PC-3 (cell line): Measurements from ENCODE around the gene PTGES. TPM values are rescaled to one million over a fixed set of nuclear protein-coding genes. Genes with fewer than 3 reads are reported as not detected.
"Not testable (repeated sequence)": the region's sequence is repeated elsewhere in the genome, so short reads cannot be mapped to it uniquely, and the experiment has no call there.

ENCODE experiments used
- ATAC-seq: fragments of 200-7000 bp; cut with Tn5 transposase; 2 replicates; pipeline ENCODE4 v1.9.1; 2020; ENCODE audit warnings: mild to moderate bottlenecking, moderate library complexity
- BruUV-seq: library from RNA; stranded (reverse); fragments of 400-500 nt; replicated peaks from 2 replicates; lab custom pipeline; 2021; lab: Mats Ljungman, UMichigan
- CTCF ChIA-PET: fragments of 300-600 bp; sonication (Branson Sonifier 250); formaldehyde crosslinking; loops from one replicate; lab custom pipeline; 2022; ENCODE audit warnings: antibody characterized with exemption; lab: Charles Lee
- POLR2A ChIA-PET: fragments of 300-600 bp; sonication (Branson Sonifier 250); formaldehyde crosslinking; loops from one replicate; lab custom pipeline; 2022; ENCODE audit warnings: antibody characterized with exemption; ENCODE audit not compliant: unreplicated experiment; lab: Charles Lee
- DNase-seq: peaks from one replicate; pipeline ENCODE4 v3.0.0-alpha.2; 2015
- H2AFZ ChIP-seq: fragments of 300-600 bp; sonication (generic); 2 replicates; pipeline ENCODE4 v1.6.0; 2016; ENCODE audit warnings: antibody characterized with exemption, low read length
- H3F3A ChIP-seq: fragments of 300-600 bp; sonication (generic); one replicate; pipeline ENCODE4 v1.6.0; 2017; ENCODE audit warnings: antibody characterized with exemption, low read length, control low read depth, mild to moderate bottlenecking; ENCODE audit not compliant: unreplicated experiment
- H3K27ac ChIP-seq: fragments of 300-600 bp; sonication (generic); 2 replicates; pipeline ENCODE4 v1.5.1; 2016; ENCODE audit warnings: mild to moderate bottlenecking, low read length
- H3K27me3 ChIP-seq: fragments of 300-600 bp; sonication (generic); 2 replicates; pipeline ENCODE4 v1.6.1; 2016; ENCODE audit warnings: low read length, mixed read lengths
- H3K36me3 ChIP-seq: fragments of 300-600 bp; sonication (generic); 2 replicates; pipeline ENCODE4 v1.6.1; 2016; ENCODE audit warnings: low read depth, mixed run types, low read length, mixed read lengths
- H3K4me1 ChIP-seq: fragments of 300-600 bp; sonication (generic); 2 replicates; pipeline ENCODE4 v1.5.1; 2016; ENCODE audit warnings: low read length; ENCODE audit not compliant: insufficient read depth
- H3K4me2 ChIP-seq: fragments of 300-600 bp; sonication (generic); 2 replicates; pipeline ENCODE4 v1.6.0; 2016; ENCODE audit warnings: low read length
- H3K4me3 ChIP-seq: fragments of 300-600 bp; sonication (generic); 2 replicates; pipeline ENCODE4 v1.5.1; 2016; ENCODE audit warnings: mild to moderate bottlenecking, low read length, mixed read lengths
- H3K79me2 ChIP-seq: fragments of 300-600 bp; sonication (generic); 2 replicates; pipeline ENCODE4 v1.6.1; 2017; ENCODE audit warnings: low read length, mixed read lengths
- H3K9ac ChIP-seq: fragments of 300-600 bp; sonication (generic); 2 replicates; pipeline ENCODE4 v1.6.0; 2016; ENCODE audit warnings: mild to moderate bottlenecking, low read length
- H3K9me2 ChIP-seq: fragments of 300-600 bp; sonication (generic); replicated peaks from 2 replicates; pipeline ENCODE4 v1.6.1; 2016; ENCODE audit warnings: mixed run types, low read length, mixed read lengths
- H3K9me3 ChIP-seq: fragments of 300-600 bp; sonication (generic); 2 replicates; pipeline ENCODE4 v1.6.1; 2016; ENCODE audit warnings: low read length, mixed read lengths
- H4K20me1 ChIP-seq: fragments of 300-600 bp; sonication (generic); 2 replicates; pipeline ENCODE4 v1.6.1; 2016; ENCODE audit warnings: low read length, mixed read lengths
- CTCF ChIP-seq: fragments of 300-600 bp; sonication (generic); conservative IDR thresholded peaks from 2 replicates; pipeline ENCODE4 v1.5.1; 2017; ENCODE audit warnings: antibody characterized with exemption, low read depth, mild to moderate bottlenecking, low read length
- EZH2 ChIP-seq: fragments of 300-600 bp; sonication (generic); IDR thresholded peaks from one replicate; pipeline ENCODE4 v1.6.1; 2017; ENCODE audit warnings: antibody characterized with exemption, mild to moderate bottlenecking, low read length; ENCODE audit not compliant: unreplicated experiment
- EZH2phosphoT487 ChIP-seq: fragments of 300-600 bp; sonication (generic); IDR thresholded peaks from 2 replicates; pipeline ENCODE4 v1.6.1; 2018; ENCODE audit warnings: mild to moderate bottlenecking, antibody characterized with exemption, low read length, borderline replicate concordance
- intact Hi-C: fragments of 100-400 bp; cut with micrococcal nuclease; formaldehyde crosslinking; loops from 2 replicates; pipeline ENCODE4 v1.9.0; 2023
- total RNA-seq: library from RNA; depleted of rRNA; stranded (reverse); fragments of >200 nt; gene quantifications from 2 replicates; pipeline ENCODE4 v1.2.3, GENCODE V29; 2014

The PTGES gene
- total RNA-seq, 1 experiment from 2014 or later = 21.0 TPM

DNA sequence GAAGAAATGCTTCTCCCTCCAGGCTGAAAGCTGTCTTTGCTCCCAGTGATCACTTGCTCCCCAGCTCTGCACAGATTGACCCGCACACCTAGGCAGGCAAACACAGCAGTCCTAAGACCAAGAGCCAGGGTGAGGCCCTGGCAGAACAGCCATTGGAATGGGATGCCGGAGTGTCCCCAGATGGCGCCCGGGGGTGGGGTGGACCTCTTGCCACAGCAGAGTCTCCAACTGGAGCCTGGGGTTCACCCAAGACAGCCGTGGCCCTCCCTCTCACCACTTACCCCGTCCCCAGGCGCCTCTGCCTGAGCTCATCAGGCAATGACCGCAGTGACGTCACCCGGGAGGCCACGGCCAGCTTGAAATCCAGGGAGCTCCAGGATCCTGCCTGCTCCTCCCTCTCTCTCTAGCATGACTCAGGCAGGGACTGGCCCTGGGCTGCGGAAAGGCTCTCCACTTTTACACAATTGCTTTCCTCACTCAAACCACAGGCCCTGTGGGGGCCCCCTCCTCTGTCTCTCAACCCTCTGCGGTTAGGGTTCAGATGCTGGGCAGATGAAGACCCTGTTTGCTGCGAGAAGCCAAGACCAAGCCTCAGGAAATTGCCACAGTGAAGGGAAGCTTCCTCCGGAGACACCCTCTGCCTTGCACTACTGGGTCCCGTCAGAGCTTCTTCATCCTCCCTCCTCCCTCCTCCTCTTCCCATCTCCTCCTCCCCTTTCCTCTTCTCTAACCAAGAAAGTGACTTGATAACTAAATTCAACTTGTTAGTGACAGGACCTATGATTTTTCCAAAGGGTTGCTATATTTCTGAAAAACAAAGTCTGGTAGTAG lies 24.3 kb upstream of the PTGES start:
- no peaks in the 10 kb centered on the region for H3K36me3 ChIP-seq
- peak overlapping the region; percentile 80 for H3K9ac ChIP-seq
- CTCF ChIA-PET = interaction anchor here (0.6 to 1.2 kb wide), 3 partner anchors 13 to 39 kb away, joined by 3 to 6 read pairs (median 5); no protein-coding TSS in a partner anchor
- BruUV-seq = no TSS peak
- POLR2A ChIA-PET = interaction anchor here (0.5 kb wide), 1 partner anchor 23 kb away, joined by 3 read pairs; no protein-coding TSS in a partner anchor
- H3K9me2 ChIP-seq = no peaks in the 10 kb centered on the region
- no peak overlapping the region for H2AFZ ChIP-seq
- H3K27me3 ChIP-seq = no peaks in the 10 kb centered on the region
- intact Hi-C loops = no loop called here
- ATAC-seq (peak; percentile 97), DNase-seq (peak; percentile 93)
- no peaks in the 10 kb centered on the region for H4K20me1 ChIP-seq
- H3K4me2 ChIP-seq = peak overlapping the region; percentile 64
- peak overlapping the region; percentile 97 for H3K27ac ChIP-seq
- peak overlapping the region; percentile 31; the same call in 1 of the 2 replicates for H3K4me3 ChIP-seq
- H3F3A ChIP-seq = no peaks in the 10 kb centered on the region
- H3K79me2 ChIP-seq = no peaks in the 10 kb centered on the region
- no peaks in the 10 kb centered on the region for H3K9me3 ChIP-seq
- no peak for TF ChIP-seq EZH2phosphoT487
- TF ChIP-seq CTCF = no peak
- TF ChIP-seq EZH2 = no peak
- peaks cover 33% of the 10 kb centered on the region for H3K4me1 ChIP-seq

GRCh38 chr9:129776566-129776937 lies 23.7 kb upstream of the PTGES start:
- H3K27ac ChIP-seq = peak overlapping the region; percentile 86
- ATAC-seq (no peak), DNase-seq (no peak)
- no peak overlapping the region for H2AFZ ChIP-seq
- TF ChIP-seq EZH2 = no peak
- no peak for TF ChIP-seq EZH2phosphoT487
- TF ChIP-seq CTCF = no peak
- ChIA-PET CTCF (interaction anchor here (0.6 to 1.2 kb wide), 3 partner anchors 14 to 39 kb away, joined by 3 to 6 read pairs (median 5); no protein-coding TSS in a partner anchor), POLR2A (interaction anchor here (0.5 kb wide), 1 partner anchor 22 kb away, joined by 3 read pairs; no protein-coding TSS in a partner anchor)
- no peaks in the 10 kb centered on the region for H3K27me3 ChIP-seq
- peaks cover 33% of the 10 kb centered on the region for H3K4me1 ChIP-seq
- H3K79me2 ChIP-seq = no peaks in the 10 kb centered on the region
- H3K4me3 ChIP-seq = peak overlapping the region; percentile 31; the same call in 1 of the 2 replicates
- no peaks in the 10 kb centered on the region for H4K20me1 ChIP-seq
- peak overlapping the region; percentile 72 for H3K9ac ChIP-seq
- intact Hi-C loops = no loop called here
- BruUV-seq = no TSS peak
- no peaks in the 10 kb centered on the region for H3K9me2 ChIP-seq
- H3K36me3 ChIP-seq = no peaks in the 10 kb centered on the region
- H3K4me2 ChIP-seq = peak overlapping the region; percentile 64
- no peaks in the 10 kb centered on the region for H3K9me3 ChIP-seq
- no peaks in the 10 kb centered on the region for H3F3A ChIP-seq

- H3K79me2 ChIP-seq, ATAC-seq, H4K20me1 ChIP-seq, DNase-seq, H3K36me3 ChIP-seq, H3K4me2 ChIP-seq, H3K27me3 ChIP-seq, H3K4me3 ChIP-seq, H2AFZ ChIP-seq, BruUV-seq, POLR2A ChIA-PET, H3K9me3 ChIP-seq, intact Hi-C loops, CTCF ChIA-PET, H3F3A ChIP-seq, H3K9me2 ChIP-seq: not testable (repeated sequence)
- Histone ChIP-seq H3K27ac (peak overlapping the region; percentile 86), H3K9ac (0 out of 2 replicates have a peak overlapping the region, but pooled peaks have one; percentile 72), H3K4me1 (peaks cover 33% of the 10 kb centered on the region)
Observed at GRCh38 chr9:129776096-129776495, 23.3 kb upstream of the PTGES start.
